ENCODE measurements around the gene NUP50. TPM values are rescaled to one million over a fixed set of nuclear protein-coding genes. Genes with fewer than 3 reads are reported as not detected.

Gene NUP50
- polyA plus RNA-seq, 1 donor (not counting 4 experiments of a cell fraction or from before 2014, with no cell fraction given) = 28.1 TPM

- FAIRE-seq (no peak), DNase-seq (ENCODE audit: low read depth, low spot score) (no peak)
- Histone ChIP-seq H3K9me1 (ENCODE audit: control insufficient read depth, extremely low read depth, insufficient read depth, low read length) (no peaks in the 10 kb centered on the region), H3K9me3 (ENCODE audit: control insufficient read depth, low read depth, low read length) (no peaks in the 10 kb centered on the region), H3K4me2 (ENCODE audit: control insufficient read depth, extremely low read depth, insufficient read depth, low read depth, low read length) (no peak overlapping the region), H3K4me1 (ENCODE audit: control insufficient read depth, extremely low read depth, insufficient read depth, low read length) (peaks cover 7% of the 10 kb centered on the region), H3K36me3 (ENCODE audit: control insufficient read depth in 2 of 2, extremely low read depth in 1 of 2, insufficient read depth in 2 of 2, low read length in 2 of 2) (no peaks in the 10 kb centered on the region), H3K27ac (ENCODE audit: control insufficient read depth, insufficient read depth, low read length) (no peak overlapping the region), H2AFZ (ENCODE audit: control insufficient read depth, low read length) (no peak overlapping the region), H3K9ac (ENCODE audit: control insufficient read depth, extremely low read depth, insufficient read depth, low read length) (no peak overlapping the region), H3K4me3 (ENCODE audit: control insufficient read depth in 2 of 3, extremely low read depth in 1 of 3, insufficient read depth in 2 of 3, low read depth in 1 of 3, low read length in 3 of 3) (no peak overlapping the region), H3K27me3 (ENCODE audit: control insufficient read depth, extremely low read depth, insufficient read depth, low read length) (peaks cover 6% of the 10 kb centered on the region), H4K20me1 (ENCODE audit: control insufficient read depth, extremely low read depth, insufficient read depth, low read length) (no peaks in the 10 kb centered on the region), H3K79me2 (ENCODE audit: control insufficient read depth, insufficient read depth, low read length) (no peaks in the 10 kb centered on the region)
- dilution Hi-C loops (cut with MboI; ENCODE audit: extremely low pct_ligation_motif_present, low sequenced_read_pairs) = no loop called here
- no peak for TF ChIP-seq EZH2 (IDR thresholded peaks at IDR 0.05; ENCODE audit: low read length)
- TF ChIP-seq CTCF (optimal IDR thresholded peaks at IDR 0.05 in 1 of 3, IDR thresholded peaks at IDR 0.05 in 1 of 3, conservative IDR thresholded peaks at IDR 0.05 in 1 of 3; ENCODE audit: extremely low read depth in 1 of 3, insufficient read depth in 2 of 3, low read length in 3 of 3) = no peak
Observed at GRCh38 chr22:45125188-45125587, 38.5 kb upstream of the NUP50 start.

GRCh38 chr22:45127866-45128265 lies 35.9 kb upstream of the NUP50 start:
- Histone ChIP-seq H3K9me1 (ENCODE audit: control insufficient read depth, extremely low read depth, insufficient read depth, low read length) (no peaks in the 10 kb centered on the region), H3K27me3 (ENCODE audit: control insufficient read depth, extremely low read depth, insufficient read depth, low read length) (peaks cover 6% of the 10 kb centered on the region), H3K36me3 (ENCODE audit: control insufficient read depth in 2 of 2, extremely low read depth in 1 of 2, insufficient read depth in 2 of 2, low read length in 2 of 2) (peaks cover 4 to 5% of the 10 kb centered on the region in 2 experiments), H4K20me1 (ENCODE audit: control insufficient read depth, extremely low read depth, insufficient read depth, low read length) (no peaks in the 10 kb centered on the region), H3K4me1 (ENCODE audit: control insufficient read depth, extremely low read depth, insufficient read depth, low read length) (peaks cover 8% of the 10 kb centered on the region), H3K27ac (ENCODE audit: control insufficient read depth, insufficient read depth, low read length) (no peak overlapping the region), H3K4me3 (ENCODE audit: control insufficient read depth in 2 of 3, extremely low read depth in 1 of 3, insufficient read depth in 2 of 3, low read depth in 1 of 3, low read length in 3 of 3) (no peak overlapping the region), H3K9me3 (ENCODE audit: control insufficient read depth, low read depth, low read length) (no peaks in the 10 kb centered on the region), H3K79me2 (ENCODE audit: control insufficient read depth, insufficient read depth, low read length) (no peaks in the 10 kb centered on the region), H3K4me2 (ENCODE audit: control insufficient read depth, extremely low read depth, insufficient read depth, low read depth, low read length) (no peak overlapping the region), H2AFZ (ENCODE audit: control insufficient read depth, low read length) (no peak overlapping the region), H3K9ac (ENCODE audit: control insufficient read depth, extremely low read depth, insufficient read depth, low read length) (no peak overlapping the region)
- TF ChIP-seq CTCF (optimal IDR thresholded peaks at IDR 0.05 in 1 of 3, IDR thresholded peaks at IDR 0.05 in 1 of 3, conservative IDR thresholded peaks at IDR 0.05 in 1 of 3; ENCODE audit: extremely low read depth in 1 of 3, insufficient read depth in 2 of 3, low read length in 3 of 3) (no peak), EZH2 (IDR thresholded peaks at IDR 0.05; ENCODE audit: low read length) (no peak)
- dilution Hi-C loops (cut with MboI; ENCODE audit: extremely low pct_ligation_motif_present, low sequenced_read_pairs) = no loop called here
- DNase-seq (ENCODE audit: low read depth, low spot score) (peak; percentile 5), FAIRE-seq (no peak)
